NB4 (cell line): ENCODE measurements around the gene FAM216A.

Experiments
- MYC ChIP-seq: IDR thresholded peaks from 2 replicates; pipeline ENCODE4 v1.6.1; 2011; ENCODE audit warnings: low read depth, low read length
- POLR2A ChIP-seq: IDR thresholded peaks from 2 replicates; pipeline ENCODE4 v1.6.1; 2011; ENCODE audit warnings: mild to moderate bottlenecking; ENCODE audit not compliant: insufficient read length; ENCODE audit errors: extremely low read depth
- TF ChIP-seq, protein P1 (sequence below): IDR thresholded peaks from one replicate; pipeline ENCODE4 v1.5.1; 2012; ENCODE audit warnings: low read depth, low read length
- TF ChIP-seq, protein P2 (sequence below): IDR thresholded peaks from 2 replicates; pipeline ENCODE4 v1.6.1; 2011; ENCODE audit warnings: low read depth, low read length

DNA sequence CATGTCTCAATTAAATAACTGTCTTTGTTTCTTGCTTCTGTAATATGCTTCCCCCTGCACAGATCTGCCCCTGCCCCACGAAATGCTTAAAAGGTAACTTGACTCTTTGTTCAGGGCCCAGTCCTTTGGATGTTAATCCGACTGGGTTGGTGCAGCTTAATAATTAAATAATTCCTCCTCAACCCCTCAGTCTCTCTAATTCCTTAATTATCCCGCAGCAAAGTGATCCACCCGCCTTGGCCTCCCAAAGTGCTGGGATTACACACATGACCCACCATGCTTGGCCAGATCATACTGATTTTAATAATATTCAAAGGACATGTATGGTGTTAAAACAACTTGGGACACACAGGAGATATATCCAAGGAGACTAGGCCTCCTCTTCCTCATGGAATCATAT lies 46.9 kb upstream of the FAM216A start:
- TF ChIP-seq, protein P1, sequence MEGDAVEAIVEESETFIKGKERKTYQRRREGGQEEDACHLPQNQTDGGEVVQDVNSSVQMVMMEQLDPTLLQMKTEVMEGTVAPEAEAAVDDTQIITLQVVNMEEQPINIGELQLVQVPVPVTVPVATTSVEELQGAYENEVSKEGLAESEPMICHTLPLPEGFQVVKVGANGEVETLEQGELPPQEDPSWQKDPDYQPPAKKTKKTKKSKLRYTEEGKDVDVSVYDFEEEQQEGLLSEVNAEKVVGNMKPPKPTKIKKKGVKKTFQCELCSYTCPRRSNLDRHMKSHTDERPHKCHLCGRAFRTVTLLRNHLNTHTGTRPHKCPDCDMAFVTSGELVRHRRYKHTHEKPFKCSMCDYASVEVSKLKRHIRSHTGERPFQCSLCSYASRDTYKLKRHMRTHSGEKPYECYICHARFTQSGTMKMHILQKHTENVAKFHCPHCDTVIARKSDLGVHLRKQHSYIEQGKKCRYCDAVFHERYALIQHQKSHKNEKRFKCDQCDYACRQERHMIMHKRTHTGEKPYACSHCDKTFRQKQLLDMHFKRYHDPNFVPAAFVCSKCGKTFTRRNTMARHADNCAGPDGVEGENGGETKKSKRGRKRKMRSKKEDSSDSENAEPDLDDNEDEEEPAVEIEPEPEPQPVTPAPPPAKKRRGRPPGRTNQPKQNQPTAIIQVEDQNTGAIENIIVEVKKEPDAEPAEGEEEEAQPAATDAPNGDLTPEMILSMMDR, result no peak
- no peak for TF ChIP-seq POLR2A
- no peak for TF ChIP-seq MYC
- TF ChIP-seq, protein P2, sequence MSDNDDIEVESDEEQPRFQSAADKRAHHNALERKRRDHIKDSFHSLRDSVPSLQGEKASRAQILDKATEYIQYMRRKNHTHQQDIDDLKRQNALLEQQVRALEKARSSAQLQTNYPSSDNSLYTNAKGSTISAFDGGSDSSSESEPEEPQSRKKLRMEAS, result no peak
